Measurements from ENCODE around the gene ACTC1.

ACTC1 gene

DNA sequence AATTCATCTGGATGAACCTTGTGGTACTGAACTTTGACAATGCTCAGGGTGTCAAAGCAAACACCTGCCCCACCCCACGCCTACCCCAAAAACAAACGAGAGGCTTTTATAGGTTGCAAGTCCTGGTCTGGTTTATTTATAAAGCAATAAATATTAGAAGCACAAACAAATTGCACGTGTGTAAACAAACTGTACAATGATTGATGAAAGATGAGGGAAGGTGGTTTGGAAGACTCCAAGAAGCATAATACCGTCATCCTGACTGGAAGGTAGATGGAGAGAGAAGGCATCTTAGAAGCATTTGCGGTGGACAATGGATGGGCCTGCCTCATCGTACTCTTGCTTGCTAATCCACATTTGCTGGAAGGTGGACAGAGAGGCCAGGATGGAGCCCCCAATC lies 5.2 kb downstream of the ACTC1 start:
- no peak overlapping the region for H3K4me3 ChIP-seq (ENCODE audit: low read depth, low read length)
- no peak for TF ChIP-seq CTCF (IDR thresholded peaks at IDR 0.05; ENCODE audit: low read depth, low read length, missing control alignments)
- in situ Hi-C loops (cut with HindIII; ENCODE audit: low sequenced_read_pairs), result no loop called here
- no peak for DNase-seq (ENCODE audit: low read depth)

- no peak overlapping the region for H3K4me3 ChIP-seq (ENCODE audit: low read depth, low read length)
- DNase-seq (ENCODE audit: low read depth), result no peak
- in situ Hi-C loops (cut with HindIII; ENCODE audit: low sequenced_read_pairs), result no loop called here
- no peak for TF ChIP-seq CTCF (IDR thresholded peaks at IDR 0.05; ENCODE audit: low read depth, low read length, missing control alignments)
These were observed 6.0 kb downstream of the ACTC1 start for GRCh38 chr15:34789326-34789725.

DNA sequence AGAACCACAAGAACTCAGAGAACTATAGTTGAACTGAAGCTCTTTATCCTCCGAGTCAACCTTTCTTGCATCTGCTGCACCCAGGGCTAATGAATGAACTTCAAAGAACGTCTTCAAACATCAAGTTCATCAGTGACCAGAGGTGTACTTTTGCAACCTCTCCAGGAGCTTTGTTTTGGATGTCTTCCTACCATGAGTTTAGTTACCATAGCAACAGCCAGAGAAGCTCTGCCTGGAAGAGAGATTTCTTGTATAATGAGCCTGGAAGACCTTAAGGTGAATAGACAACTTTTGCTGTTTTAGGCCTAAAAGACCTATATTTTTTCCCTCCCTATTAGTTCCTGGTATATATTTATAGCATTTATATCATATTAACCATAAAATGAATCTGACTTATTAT lies 9.1 kb downstream of the ACTC1 start:
- H3K4me3 ChIP-seq (ENCODE audit: low read depth, low read length), result no peak overlapping the region
- no peak for TF ChIP-seq CTCF (IDR thresholded peaks at IDR 0.05; ENCODE audit: low read depth, low read length, missing control alignments)
- no peak for DNase-seq (ENCODE audit: low read depth)
- in situ Hi-C loops (cut with HindIII; ENCODE audit: low sequenced_read_pairs), result no loop called here

GRCh38 chr15:34783991-34784390 lies 11.4 kb downstream of the ACTC1 start:
- no peak overlapping the region for H3K4me3 ChIP-seq (ENCODE audit: low read depth, low read length)
- DNase-seq (ENCODE audit: low read depth), result no peak
- in situ Hi-C loops (cut with HindIII; ENCODE audit: low sequenced_read_pairs), result no loop called here
- no peak for TF ChIP-seq CTCF (IDR thresholded peaks at IDR 0.05; ENCODE audit: low read depth, low read length, missing control alignments)

DNA sequence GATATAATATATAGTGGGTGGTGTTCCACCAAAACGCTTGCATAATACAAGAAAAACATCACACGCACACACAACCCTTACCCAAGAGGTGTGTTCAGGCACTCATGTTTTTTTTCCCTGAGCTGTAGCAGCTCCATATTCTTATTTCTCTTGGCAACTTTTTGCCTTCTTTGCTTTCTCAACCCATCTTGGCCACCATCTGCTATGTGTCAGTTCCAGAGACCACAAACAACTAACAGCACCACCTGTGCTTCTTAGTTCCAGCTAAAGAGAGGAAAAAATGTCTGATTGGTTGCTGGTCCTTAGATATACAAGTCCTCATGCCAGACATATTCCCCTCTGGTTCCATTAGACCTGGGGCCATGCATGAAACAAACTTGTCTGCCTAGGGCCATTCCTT lies 11.9 kb downstream of the ACTC1 start:
- no peak for DNase-seq (ENCODE audit: low read depth)
- H3K4me3 ChIP-seq (ENCODE audit: low read depth, low read length), result no peak overlapping the region
- no peak for TF ChIP-seq CTCF (IDR thresholded peaks at IDR 0.05; ENCODE audit: low read depth, low read length, missing control alignments)
- in situ Hi-C loops (cut with HindIII; ENCODE audit: low sequenced_read_pairs), result no loop called here

- DNase-seq (ENCODE audit: low read depth), result no peak
- no peak overlapping the region for H3K4me3 ChIP-seq (ENCODE audit: low read depth, low read length)
- TF ChIP-seq CTCF (IDR thresholded peaks at IDR 0.05; ENCODE audit: low read depth, low read length, missing control alignments), result no peak
- in situ Hi-C loops (cut with HindIII; ENCODE audit: low sequenced_read_pairs), result no loop called here
These were observed 12.4 kb downstream of the ACTC1 start for GRCh38 chr15:34782901-34783300.

DNA sequence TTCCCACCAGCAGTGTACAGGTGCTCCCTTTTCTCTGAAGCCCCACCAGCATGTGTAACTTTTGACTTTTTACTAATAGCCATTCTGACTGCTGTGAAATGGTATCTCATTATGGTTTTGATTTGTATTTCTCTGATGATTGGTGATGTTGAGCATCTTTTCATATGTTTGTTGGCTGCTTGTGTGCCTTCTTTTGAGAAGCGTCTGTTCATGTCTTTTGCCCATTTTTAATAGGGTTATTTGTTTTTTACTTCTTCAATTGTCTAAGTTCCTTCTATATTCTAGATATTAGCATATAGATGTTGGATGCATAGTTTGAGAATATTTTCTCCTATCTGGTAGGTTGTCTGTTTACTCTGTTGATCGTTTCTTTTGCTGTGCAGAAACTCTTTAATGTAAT lies 14.6 kb downstream of the ACTC1 start:
- no peak for TF ChIP-seq CTCF (IDR thresholded peaks at IDR 0.05; ENCODE audit: low read depth, low read length, missing control alignments)
- H3K4me3 ChIP-seq (ENCODE audit: low read depth, low read length), result no peak overlapping the region
- in situ Hi-C loops (cut with HindIII; ENCODE audit: low sequenced_read_pairs), result no loop called here
- no peak for DNase-seq (ENCODE audit: low read depth)
